GM18505 (cell line): ENCODE results near the gene MID2.
"Not testable (repeated sequence)": the region's sequence is repeated elsewhere in the genome, so short reads cannot be mapped to it uniquely, and the experiment has no call there.

ENCODE experiments used
- ATAC-seq: cut with Tn5 transposase; IDR thresholded peaks from one replicate; pipeline ENCODE4 v1.9.1; 2021; ENCODE audit not compliant: unreplicated experiment
- POLR2A ChIP-seq: IDR thresholded peaks from 4 replicates; pipeline ENCODE4 v1.6.1; 2011; ENCODE audit warnings: borderline replicate concordance; ENCODE audit not compliant: insufficient read depth, insufficient read length; ENCODE audit errors: extremely low read depth

The MID2 gene

DNA sequence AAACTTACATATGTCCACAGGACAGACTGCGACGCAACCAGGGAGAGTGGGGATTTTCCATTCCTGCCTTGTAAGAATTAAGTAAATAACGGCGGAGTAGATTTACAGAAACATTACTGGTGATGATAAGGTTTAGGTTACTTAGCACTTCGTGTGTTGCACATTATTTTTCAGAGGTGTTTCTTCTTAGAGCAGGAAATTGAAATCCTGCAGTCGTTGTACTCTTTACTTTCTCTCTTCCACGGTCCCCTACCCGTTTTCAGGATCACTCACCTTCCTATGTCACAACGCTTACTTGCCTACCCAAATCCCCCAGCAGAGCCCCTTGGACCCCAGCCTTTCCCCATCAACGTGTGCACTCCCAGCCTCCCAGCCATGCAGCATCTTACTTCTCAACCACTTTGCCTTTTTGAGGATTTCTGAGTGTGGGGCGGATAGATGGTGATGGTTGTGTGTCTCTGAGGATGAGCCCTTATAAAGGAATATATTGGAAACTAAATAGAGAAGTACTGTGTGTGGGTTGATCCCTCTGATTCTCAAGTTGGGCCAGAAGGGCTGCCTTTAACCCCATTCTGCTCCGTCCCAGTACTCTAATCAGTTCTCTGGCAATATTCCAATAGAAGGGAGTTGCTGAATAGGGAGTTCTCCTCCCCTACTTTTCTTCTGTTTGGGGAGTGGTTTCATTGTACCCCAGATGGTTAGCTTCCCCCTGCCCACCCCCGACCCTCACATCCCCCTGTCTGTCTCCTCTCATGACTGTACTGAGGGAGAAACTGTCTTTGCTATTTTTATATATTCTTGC, 1.6 kb downstream of the MID2 start:
- ATAC-seq, result no peak
- no peak for TF ChIP-seq POLR2A

GRCh38 chrX:107827852-107828251, 2.2 kb downstream of the MID2 start:
- ATAC-seq, result no peak
- TF ChIP-seq POLR2A, result no peak

GRCh38 chrX:107829878-107830277, 4.2 kb downstream of the MID2 start:
- ATAC-seq, result no peak
- TF ChIP-seq POLR2A, result no peak

DNA sequence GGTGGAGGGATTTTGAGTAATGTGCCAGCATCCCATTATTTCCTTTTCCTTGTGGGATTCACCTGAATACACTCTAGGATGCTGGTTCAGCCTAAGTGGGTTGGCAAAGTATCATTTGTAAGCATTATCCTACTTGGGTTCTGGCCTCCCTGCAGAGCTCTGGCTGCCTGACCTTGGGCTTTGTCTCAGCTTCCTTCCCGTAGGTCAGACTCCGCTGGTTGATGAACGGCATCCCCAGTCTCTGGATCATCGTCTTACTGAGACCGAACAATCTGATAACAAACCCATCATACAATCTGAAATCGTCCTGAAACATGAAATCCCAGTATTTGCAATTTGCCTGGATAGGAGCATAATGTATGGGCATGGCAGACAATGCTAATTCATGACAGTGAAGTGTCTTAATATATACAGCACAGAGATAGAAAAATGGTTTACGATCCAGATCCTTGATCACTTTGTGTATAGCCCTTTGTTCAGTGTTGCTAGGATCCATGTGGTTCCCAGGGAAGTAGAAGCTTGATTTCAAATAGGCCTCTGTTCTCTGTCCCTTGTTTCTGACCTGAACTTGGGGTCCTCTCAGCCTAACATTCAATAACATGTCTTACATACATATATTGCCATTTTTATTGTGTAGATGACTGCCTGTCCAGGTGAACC, 5.5 kb downstream of the MID2 start:
- TF ChIP-seq POLR2A, result no peak
- no peak for ATAC-seq

DNA sequence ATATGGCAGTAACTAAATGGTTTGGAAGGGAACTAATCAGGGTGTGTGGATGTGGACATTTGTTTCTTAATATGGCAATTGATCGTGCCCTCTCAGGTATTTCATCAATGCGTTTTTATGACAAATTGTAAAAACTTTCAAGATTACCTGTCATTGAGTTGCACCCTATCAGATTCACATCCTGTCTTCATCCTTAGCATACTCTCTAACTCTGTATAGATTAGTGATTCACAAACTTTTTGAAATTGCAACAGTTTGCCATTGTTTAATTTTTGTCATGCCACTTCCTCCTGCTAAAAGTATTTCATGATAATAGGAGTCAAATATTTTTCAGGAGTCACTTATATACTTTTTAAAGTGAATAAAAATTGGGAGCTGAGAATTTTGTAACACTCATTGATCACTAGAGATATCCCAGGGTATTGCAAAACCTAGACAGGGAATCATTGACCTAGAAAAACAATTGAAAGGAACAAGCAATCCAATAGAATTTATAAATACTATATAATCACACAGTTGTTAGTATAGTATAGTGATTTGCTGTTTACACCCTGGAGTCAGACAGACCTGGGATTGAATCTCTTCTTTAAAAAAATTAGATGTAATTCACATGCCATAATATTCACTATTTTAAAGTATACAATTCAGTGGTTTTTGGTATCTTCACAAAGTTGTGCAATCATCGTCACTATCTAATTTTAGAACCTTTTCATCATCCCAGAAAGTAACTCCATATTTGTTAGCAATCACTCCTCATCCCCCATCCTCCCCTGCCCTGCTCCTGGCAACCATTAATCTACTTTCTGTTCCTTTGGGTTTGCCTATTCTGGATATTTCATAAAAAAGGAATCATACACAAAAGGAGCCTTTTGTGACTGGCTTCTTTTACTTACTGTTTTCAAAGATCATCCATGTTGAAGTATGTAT, 8.9 kb downstream of the MID2 start:
- no peak for ATAC-seq
- no peak for TF ChIP-seq POLR2A

GRCh38 chrX:107836958-107837357, 11.3 kb downstream of the MID2 start:
- no peak for ATAC-seq
- no peak for TF ChIP-seq POLR2A

DNA sequence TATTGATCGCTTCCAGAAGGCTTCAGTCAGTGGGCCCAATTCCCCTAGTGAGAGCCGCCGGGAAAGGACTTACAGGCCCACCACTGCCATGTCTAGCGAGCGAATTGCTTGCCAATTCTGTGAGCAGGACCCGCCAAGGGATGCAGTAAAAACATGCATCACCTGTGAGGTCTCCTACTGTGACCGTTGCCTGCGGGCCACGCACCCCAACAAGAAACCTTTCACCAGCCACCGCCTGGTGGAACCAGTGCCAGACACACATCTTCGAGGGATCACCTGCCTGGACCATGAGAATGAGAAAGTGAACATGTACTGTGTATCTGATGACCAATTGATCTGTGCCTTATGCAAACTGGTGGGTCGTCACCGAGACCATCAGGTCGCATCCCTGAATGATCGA, 15.3 kb downstream of the MID2 start:
- ATAC-seq, result no peak
- TF ChIP-seq POLR2A, result no peak

DNA sequence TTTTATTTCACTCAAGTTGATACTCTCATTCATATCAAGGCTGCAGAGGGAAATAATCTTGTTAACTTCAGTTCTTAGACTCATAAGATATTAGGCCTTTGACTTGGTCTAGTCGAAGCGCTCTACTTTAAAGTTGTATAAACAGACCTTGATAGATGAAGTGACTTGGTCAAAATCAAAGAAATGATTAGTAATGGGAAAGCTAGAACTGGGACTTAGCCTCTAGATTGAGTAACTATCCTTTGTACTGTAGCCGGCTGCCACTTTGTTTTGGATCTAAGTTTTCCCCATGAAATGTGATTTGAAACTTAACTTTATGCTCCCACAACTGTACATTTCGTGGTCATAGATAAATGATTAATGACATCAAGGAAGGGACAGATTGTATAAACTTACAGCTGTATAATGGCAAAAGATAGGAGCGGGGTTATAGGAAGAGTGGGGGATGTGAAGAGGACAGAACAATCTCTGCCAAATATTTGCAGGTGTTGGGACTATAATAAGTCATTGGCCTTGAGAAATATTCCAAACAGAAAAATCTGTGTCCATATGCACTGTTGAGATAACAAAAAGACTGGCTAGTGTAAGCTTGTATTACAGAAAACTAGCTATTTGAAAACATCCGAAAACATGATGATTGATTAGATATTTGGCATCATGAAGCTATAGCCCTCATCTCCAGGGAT, 17.2 kb downstream of the MID2 start:
- ATAC-seq, result no peak
- no peak for TF ChIP-seq POLR2A

DNA sequence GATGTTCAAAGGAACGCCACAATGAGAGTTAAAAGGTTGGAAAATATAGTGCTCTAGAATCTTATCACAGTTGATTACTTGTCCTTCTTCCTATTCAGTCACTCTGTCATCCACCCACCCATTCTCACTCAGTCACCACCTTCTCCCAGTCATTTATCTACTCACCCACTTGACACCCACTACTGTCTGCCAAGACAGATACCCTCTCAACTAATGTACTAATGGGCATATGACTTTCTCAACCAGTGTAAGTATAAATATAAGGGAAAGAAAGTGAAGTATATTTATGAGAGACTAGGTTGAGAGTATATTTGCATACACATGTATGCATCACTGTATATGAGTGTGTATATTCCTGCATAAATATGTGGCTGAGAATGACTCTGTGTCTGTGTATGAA, 20.0 kb downstream of the MID2 start:
- no peak for TF ChIP-seq POLR2A
- no peak for ATAC-seq

DNA sequence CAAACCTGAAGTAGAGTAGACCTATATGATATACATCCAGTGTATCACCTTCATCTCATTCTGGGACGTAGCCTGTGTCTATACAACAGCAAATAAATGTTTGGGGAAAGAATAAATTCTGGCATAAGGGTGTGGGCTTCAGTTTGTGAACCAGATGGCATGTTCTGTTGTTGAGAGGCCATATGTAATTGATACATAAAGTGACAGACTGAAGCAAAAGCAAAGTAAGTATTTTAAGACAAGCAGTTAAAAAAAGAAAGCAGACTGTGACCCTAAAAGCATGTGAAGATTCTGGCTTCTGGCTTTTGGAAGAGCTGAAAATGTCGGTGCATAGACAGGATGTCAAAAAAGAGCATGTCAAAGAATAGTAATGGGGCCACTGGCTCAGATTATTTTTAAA, 22.9 kb downstream of the MID2 start:
- ATAC-seq, result no peak
- no peak for TF ChIP-seq POLR2A

DNA sequence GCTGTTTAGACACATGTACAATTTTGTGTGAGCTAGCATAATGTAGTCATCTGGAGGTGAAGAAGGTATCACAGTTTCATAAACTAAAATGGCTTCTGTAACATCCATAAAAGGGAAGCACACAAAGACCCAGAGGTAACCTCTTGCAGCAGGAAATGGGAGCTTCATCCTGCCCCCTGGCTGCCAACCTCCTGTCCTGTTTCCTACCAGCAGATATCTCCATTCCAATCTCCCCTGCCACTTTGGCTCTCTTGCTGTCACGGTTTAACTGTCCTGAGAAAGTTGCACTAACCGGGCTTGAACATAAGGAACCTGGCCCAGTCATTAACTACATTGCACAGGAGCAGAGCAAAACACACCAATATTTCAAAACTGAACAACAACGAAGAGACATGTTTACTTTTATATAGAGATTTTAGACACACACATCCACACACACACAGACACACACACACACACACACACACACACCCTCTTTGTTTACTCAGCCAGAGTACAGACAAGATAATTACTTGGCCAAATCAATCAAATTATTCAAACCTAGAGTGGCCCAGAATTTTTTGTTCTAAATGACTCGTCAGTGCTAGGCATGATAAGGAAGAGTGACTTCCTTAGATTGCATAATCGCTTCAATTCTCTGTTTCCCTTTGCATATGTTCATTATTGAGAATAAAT, 24.2 kb downstream of the MID2 start:
- ATAC-seq, result no peak

GRCh38 chrX:107850422-107850765, 24.7 kb downstream of the MID2 start:
- no peak for ATAC-seq
- no peak for TF ChIP-seq POLR2A

More for the DNA sequence above, 24.2 kb downstream of the MID2 start:
- no peak for TF ChIP-seq POLR2A

GRCh38 chrX:107851215-107851614, 25.5 kb downstream of the MID2 start:
- no peak for TF ChIP-seq POLR2A
- no peak for ATAC-seq

- ATAC-seq, result not testable (repeated sequence)
Measured at GRCh38 chrX:107851665-107852064, 26.0 kb downstream of the MID2 start.
